ENCODE results near the gene MPPED1.

- TF ChIP-seq, protein P1, sequence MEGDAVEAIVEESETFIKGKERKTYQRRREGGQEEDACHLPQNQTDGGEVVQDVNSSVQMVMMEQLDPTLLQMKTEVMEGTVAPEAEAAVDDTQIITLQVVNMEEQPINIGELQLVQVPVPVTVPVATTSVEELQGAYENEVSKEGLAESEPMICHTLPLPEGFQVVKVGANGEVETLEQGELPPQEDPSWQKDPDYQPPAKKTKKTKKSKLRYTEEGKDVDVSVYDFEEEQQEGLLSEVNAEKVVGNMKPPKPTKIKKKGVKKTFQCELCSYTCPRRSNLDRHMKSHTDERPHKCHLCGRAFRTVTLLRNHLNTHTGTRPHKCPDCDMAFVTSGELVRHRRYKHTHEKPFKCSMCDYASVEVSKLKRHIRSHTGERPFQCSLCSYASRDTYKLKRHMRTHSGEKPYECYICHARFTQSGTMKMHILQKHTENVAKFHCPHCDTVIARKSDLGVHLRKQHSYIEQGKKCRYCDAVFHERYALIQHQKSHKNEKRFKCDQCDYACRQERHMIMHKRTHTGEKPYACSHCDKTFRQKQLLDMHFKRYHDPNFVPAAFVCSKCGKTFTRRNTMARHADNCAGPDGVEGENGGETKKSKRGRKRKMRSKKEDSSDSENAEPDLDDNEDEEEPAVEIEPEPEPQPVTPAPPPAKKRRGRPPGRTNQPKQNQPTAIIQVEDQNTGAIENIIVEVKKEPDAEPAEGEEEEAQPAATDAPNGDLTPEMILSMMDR (conservative IDR thresholded peaks at IDR 0.05) = no peak
- TF ChIP-seq ZFX (IDR thresholded peaks at IDR 0.05) = no peak
These were observed 22.6 kb downstream of the MPPED1 start for GRCh38 chr22:43434275-43434927.

Data from C4-2B (cell line).